ENCODE measurements around the gene TIAL1. TPM values are rescaled to one million over a fixed set of nuclear protein-coding genes. Genes with fewer than 3 reads are reported as not detected.

TIAL1 gene
- total and polyA plus RNA-seq, 10 of the 15 experiments (the other 5 are each of a cell fraction or from before 2014, with no cell fraction given) = 26.0 to 159 (median 62.8) TPM

GRCh38 chr10:119640384-119640783 lies 43.6 kb upstream of the TIAL1 start:
- Histone ChIP-seq H3K36me3 (ENCODE audit: control insufficient read depth in 2 of 2, insufficient read depth in 2 of 2, low read length in 1 of 2) (no peaks in the 10 kb centered on the region), H3K79me2 (ENCODE audit: control insufficient read depth, insufficient read depth, low read length) (no peaks in the 10 kb centered on the region), H3K27ac (ENCODE audit: control insufficient read depth, insufficient read depth) (no peak overlapping the region), H2AFZ (ENCODE audit: control insufficient read depth, low read depth, low read length) (no peak overlapping the region), H3K4me3 (no peak overlapping the region), H3K27me3 (replicated peaks in 1 of 2; ENCODE audit: control insufficient read depth in 2 of 2, insufficient read depth in 2 of 2, low read length in 1 of 2) (no peaks in the 10 kb centered on the region), H4K20me1 (ENCODE audit: control insufficient read depth, insufficient read depth) (no peaks in the 10 kb centered on the region), H3K4me2 (ENCODE audit: control insufficient read depth, insufficient read depth) (no peak overlapping the region), H3K9me3 (replicated peaks; ENCODE audit: control insufficient read depth, insufficient read depth, low read length) (no peaks in the 10 kb centered on the region; the same call in 2 of the 3 replicates), H3K4me1 (ENCODE audit: control insufficient read depth, insufficient read depth, low read length) (no peaks in the 10 kb centered on the region), H3K9ac (ENCODE audit: control insufficient read depth, insufficient read depth, low read length) (no peak overlapping the region)
- TF ChIP-seq MYB (IDR thresholded peaks at IDR 0.05; ENCODE audit: borderline replicate concordance, low read depth, low read length) (no peak), PAX8 (IDR thresholded peaks at IDR 0.05) (no peak), FOS (IDR thresholded peaks at IDR 0.05; ENCODE audit: borderline replicate concordance, extremely low read depth, insufficient read length) (no peak), USF2 (IDR thresholded peaks at IDR 0.05; ENCODE audit: borderline replicate concordance, low read depth, low read length) (no peak), EP300 (IDR thresholded peaks at IDR 0.05; ENCODE audit: borderline replicate concordance in 1 of 2, control insufficient read depth in 1 of 2, low read depth in 2 of 2, low read length in 2 of 2) (no peak), ELK1 (IDR thresholded peaks at IDR 0.05; ENCODE audit: low read depth, low read length) (no peak), NR2F1 (conservative IDR thresholded peaks at IDR 0.05) (no peak), NKRF (conservative IDR thresholded peaks at IDR 0.05) (no peak)
- ChIA-PET RAD21 (ENCODE audit: unreplicated experiment) (no interaction called here), SMC1A (ENCODE audit: uncharacterized antibody, unreplicated experiment) (no interaction called here), CTCF (no interaction called here), POLR2A (no interaction called here)
- FAIRE-seq (no peak), DNase-seq (ENCODE audit: low read depth, low spot score) (no peak), ATAC-seq (no peak)
- intact Hi-C loops (cut with micrococcal nuclease; ENCODE audit: unreplicated experiment) = no loop called here
- no TSS peak for BruUV-seq (replicated peaks)
- 71% methylated on average over 6 of the region's 6 CpGs for WGBS (ENCODE audit: insufficient coverage, insufficient replicate concordance, low lambda C conversion rate, missing lambda C conversion rate)
- in situ Hi-C loops (cut with MboI) = no loop called here
